ENCODE measurements around the gene KIF3C. TPM values are rescaled to one million over a fixed set of nuclear protein-coding genes. Genes with fewer than 3 reads are reported as not detected.
A peak's percentile ranks its signal among the peaks of the same experiment; 100 is the strongest.
"Not testable (repeated sequence)": the region's sequence is repeated elsewhere in the genome, so short reads cannot be mapped to it uniquely, and the experiment has no call there.

KIF3C gene
- 10.5 and 25.8 TPM in 2 replicates for total RNA-seq (2014; rRNA removed; shearing (Covaris generic))

DNA sequence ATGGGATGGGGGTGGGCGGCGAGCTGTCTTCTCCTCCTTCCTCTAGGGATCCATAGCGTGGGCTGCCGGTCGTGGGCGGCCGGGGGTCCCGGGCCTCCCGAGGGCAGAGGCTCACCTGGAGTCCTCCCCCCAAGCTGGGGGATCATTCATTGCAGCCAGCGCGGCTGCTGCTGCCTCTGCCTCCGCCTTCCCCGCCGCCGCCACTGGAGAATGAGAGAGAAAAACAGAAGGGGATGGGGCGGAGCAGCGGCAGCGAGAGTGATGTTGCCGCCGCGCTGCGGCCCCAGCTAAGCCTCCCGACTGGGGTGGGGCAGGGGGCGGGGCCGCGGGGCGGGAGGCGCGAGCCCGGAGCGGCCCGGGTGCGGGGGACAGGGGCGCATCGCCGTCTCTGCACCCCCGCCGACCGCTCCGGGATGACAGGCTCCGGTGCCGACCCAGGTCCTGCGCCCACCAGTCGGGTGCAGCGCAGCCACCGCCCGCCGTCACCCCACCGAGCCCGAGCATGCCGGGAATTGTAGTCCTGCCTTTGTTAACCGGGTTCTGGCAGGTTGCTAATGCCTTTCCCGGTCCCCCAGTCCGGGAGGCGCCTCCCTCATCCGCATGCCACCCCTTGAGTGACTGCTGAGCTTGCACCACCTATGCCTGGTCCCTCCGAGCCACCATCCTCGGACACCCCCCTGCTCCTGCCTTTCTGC lies at the start of gene KIF3C:
TSS of gene KIF3C (minus strand) at position 225 of the 695 bp plus-strand sequence. CDS start 580 bp downstream, outside the sequence.
- DNase-seq (ENCODE audit: low read depth), result peak; percentile 71

DNA sequence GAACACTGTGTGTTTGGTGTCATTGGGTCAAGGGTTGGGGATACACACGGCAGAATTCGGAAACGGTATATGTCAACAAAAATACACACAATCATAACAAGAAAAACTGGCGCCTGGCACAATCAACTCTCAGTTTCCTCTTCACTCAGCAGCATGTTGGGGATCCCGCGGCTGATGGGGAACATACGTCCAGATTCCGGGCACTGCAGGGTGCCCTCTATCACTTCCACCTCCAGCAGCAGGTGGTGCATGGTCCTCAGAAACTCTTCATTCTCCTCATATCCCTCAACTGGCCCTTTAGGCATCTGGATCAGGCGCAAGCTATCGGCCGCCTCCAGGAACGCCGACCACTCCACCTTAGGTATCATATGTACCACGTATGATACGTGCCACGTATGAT lies 45.8 kb upstream of the KIF3C start:
- DNase-seq (ENCODE audit: low read depth), result not testable (repeated sequence)

DNA sequence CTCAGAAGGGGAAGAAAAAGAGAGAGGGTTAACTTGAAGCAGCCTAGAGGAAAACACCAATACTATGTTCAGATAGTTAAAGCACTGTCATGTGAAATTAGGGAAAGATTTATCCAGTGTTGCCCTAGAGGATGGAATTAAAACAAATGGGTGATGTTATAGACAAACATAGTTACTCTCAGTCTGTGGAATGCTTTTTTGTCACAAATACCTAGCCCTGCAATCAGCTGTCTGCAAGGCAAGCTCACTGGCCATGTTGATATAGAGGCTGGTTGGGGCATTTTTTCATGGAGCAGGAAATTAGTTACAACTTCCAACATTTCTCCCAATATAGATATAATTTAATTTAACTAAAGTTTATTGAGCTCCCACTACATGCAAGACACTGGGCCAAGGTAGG lies 43.2 kb upstream of the KIF3C start:
- DNase-seq (ENCODE audit: low read depth), result no peak

DNA sequence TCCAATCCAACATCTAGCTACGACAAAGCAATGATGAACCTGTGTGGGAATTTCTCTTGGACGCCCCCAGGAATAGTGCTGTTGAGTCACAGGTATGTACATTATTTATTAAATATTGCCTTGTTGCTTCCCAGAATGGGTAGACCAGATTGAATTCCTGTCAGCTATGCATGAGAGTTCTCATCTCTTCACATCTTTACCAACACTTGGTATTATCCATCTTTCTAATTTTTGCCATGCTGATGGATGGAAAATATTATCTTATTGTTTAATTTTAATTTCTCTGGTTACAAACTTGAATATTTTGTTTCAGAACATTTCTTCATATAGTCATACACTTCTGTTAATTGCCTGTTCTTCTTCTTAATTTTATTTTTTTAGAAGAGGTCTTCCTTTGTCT lies 42.0 kb upstream of the KIF3C start:
- DNase-seq (ENCODE audit: low read depth), result no peak

DNA sequence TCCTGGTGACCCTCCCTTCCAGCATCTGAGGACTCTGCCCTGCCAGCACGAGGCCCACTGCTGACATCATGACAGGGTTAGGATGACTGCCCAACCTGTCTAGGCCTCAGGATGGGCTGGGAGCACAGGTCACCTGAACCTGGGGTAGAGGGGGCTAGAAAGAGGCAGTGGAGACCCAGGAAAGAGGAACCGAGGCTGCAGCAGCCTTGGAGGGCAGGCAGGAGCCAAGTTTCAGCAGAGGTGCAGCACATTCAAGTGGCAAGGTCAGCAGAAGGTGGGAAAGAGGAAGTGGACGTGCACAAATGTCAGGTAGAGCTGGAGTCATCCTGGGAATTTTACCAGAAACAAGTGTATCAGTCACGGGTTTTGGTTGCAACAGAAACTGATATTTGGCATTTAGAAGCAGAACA lies 37.9 kb upstream of the KIF3C start:
- DNase-seq (ENCODE audit: low read depth), result no peak

DNA sequence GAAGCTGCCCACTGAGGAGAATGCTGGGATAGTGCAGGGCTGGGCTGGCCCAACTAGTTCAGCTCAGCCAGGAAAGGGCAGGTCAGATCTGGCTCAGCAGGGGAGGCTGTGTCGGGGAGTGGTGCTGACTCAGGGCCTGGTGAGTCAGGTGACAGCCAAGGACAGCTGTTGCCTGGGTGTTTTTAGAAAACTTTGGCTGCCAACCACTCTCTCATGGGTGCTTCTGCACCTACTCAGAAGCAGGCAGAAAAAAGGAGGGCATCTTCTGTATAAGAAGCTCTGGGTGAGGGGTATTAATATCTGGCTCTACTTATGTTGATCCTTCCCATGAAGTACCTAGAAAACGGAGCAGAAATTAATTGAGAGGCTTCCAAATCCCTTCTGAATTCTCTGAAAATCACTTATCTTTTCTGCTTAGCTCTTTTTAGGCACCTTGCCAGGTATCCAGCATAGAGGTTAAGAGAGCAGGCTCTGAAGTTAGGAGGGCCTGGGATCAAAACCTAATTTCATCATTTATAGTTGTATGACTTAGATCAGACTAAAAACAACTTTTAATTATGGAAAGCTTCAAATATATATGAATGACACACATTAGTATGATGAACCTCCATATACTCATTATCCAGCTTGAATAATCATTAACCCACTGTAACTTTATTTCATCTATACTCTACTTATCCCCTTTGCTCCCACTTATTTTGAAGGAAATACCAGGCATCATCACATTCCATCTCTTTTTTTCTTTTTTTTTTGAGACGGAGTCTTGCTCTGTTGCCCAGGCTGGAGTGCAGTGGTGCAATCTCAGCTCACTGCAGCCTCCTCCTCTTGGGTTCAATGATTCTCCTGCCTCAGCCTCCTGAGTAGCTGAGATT lies 36.1 kb upstream of the KIF3C start:
- DNase-seq (ENCODE audit: low read depth), result peak; percentile 88

DNA sequence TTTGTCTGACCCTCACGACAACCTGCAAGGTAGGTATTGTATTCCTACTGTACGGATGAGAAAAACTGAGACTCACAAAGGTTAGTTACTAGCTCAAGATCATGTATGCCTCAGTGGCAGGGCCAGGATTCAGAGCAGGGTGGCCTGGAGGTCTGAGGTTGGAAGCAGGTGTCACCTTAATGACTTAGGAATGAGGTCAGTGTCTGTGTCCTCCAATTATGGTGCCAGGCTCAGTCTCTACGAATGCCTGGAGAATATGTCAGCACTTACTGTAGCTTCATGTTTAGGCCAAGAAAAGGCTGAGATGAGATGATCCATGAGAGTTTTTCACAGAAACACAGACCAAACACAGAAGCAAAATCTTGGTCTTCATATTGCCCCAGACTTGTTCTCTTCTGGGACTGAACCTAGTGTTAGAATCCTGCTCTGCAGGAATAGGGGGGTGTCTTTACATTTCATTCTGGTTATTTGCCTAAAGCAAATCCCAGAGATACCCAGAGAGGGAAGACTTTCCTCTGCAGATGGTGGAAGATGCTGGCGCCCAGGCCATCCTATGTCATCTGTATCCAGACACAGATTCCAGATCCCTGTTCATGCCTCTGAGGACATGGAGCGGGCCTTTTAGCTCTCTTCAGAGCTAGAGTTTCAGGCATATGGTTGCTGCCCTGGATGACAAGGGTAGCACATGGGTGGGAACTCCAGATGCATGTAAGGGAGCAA lies 35.3 kb upstream of the KIF3C start:
- DNase-seq (ENCODE audit: low read depth), result no peak

DNA sequence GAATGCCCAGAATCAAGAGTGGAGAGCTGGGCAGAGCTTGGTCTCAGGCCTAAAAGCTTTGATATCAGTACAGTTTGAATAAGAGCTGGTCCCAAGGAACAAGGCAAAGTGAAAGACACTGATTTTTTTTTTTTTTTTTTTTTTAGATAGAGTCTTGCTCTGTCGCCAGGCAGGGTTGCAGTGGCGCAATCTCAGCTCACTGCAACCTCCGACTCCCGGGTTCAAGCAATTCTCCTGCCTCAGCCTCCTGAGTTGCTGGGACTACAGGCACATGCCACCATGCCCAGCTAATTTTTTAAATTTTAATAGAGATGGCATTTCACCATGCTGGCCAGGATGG lies 34.4 kb upstream of the KIF3C start:
- not testable (repeated sequence) for DNase-seq (ENCODE audit: low read depth)

DNA sequence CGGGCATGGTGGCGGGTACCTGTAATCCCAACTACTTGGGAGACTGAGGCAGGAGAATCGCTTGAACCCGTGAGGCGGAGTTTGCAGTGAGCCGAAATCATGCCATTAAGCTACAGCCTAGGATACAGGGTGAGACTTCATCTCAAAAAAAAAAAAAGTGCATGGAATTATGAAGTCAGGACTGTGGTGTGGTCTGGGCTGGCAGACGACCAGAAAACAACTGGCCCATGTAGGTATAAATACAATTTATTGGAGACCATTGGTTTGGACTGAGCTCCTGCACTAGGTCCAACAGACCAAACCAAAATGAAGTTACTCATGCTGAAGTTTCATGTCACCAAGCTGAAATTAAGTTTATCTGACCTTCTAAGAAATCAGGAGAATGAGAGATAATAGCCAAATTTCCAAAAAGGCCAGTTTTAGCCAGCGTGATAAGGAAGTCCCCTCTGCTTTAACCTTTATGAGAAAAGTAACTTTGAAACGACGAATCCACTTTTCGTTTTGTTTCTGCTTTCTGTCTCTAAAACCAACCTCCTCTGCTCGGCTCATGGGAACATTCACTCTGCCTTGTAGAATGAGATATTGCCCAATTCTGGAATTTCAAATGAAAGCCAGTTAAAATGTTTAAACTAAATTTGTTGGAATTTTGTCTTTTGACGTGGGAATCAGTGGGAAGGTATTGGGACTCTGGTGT lies 33.9 kb upstream of the KIF3C start:
- no peak for DNase-seq (ENCODE audit: low read depth)

DNA sequence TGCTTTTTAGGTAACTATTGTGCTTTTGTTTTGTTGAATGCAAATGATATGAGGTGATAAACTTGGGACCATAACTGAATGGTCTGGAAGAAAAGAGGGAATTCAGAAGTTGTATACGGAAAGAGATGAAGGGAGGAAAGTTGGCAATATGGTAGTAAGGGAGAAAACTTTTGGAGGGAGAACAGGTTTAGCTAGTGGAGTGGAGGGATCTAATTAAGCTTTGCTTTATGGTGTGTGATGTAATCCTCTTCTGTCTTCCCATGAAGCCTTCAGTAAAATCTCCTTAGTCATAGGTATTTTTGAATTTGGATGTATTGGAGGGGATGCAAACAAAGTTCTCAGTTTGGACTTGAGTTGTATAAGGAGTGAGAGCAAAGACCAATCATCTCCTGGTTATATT lies 31.4 kb upstream of the KIF3C start:
- no peak for DNase-seq (ENCODE audit: low read depth)

DNA sequence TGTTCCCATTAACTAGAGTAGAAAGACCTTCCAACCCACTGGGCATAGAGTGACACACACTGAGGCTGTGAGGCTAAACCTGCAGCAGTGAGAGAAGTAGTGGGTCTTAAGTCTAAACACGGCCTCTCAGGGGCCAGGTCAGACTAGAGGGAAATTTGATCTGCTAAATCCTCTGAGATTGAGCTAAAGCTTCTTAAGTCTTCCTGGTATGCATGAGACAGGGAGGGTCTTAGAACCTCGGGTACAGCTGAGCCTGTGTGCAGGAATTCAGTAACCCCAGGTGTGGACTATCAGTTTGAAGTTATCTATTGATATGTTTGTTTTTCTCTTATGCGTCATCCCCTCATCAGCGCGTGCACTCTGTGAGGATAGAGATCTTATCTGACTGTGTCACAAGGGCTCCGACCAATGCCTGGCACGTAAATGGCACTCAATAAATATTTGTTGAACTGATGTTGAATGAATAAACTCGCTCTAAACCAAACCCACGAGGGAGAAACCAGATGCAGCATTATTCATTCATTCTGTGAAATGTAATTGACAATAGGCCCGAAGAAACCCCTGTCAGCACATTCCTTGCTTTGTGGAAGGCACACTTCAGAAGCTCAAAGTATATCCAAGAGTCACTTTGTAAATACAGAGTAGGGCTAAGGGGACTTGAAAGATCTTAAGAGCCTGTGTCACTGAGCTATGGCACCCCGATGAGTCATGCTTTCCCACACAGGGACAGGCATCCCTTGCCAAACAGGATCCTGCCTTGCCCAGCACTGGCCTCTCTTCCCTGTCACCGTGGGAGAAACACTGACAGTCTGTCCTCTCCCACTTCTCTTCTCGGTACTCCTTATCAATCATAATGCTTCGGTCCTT lies 29.9 kb upstream of the KIF3C start:
- peak; percentile 65 for DNase-seq (ENCODE audit: low read depth)

DNA sequence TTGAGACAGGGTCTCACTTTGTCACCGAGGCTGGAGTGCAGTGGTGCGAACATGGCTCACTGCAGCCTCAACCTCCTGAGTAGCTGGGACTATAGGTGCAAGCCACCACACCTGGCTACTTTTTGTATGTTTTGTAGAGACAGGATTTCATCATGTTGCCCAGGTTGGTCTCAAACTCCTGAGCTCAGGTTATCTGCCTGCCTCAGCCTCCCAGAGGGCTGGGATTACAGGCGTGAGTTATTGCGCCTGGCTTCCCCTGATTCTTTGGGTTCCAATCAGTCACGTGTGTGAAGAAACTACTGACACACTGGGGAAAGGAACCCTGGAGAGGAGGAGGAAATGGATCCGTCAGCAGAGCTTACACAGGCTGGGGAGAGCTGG lies 29.3 kb upstream of the KIF3C start:
- no peak for DNase-seq (ENCODE audit: low read depth)

DNA sequence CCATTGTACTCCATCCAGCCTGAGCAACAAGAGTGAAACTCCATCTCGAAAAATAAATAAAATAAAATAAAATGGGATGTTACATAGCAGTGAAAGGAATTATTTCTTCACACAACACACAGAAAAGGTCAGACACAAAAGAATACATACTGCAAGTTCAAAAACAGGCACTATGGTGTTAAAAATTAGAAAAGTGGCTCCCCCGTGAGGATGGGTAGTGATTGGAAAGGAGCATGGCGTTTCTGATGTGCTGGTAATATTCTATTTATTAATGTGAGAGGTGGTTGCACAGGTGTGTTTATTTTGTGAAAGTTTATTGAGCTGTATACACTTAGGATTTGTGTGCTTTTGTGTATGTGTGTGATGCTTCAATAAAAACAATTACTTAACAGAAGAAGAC lies 28.6 kb upstream of the KIF3C start:
- no peak for DNase-seq (ENCODE audit: low read depth)

DNA sequence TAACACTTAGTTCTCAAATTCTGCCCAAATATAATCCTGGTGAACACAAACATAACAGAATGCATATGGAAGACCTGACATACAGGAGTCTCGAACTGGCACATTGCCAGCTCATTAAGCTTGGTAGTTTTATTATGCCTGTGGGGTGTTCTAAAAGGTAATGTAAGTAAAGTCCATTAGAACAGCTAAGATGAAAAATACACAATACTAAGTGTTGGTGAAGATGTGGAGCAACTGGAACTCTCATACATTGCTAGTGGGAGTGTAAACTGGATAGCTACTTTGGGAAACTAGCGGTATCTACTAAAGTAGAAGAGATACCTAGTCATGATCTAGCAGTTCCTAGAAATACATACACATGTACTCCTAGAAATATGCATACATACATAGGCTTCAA lies 27.3 kb upstream of the KIF3C start:
- DNase-seq (ENCODE audit: low read depth), result no peak

DNA sequence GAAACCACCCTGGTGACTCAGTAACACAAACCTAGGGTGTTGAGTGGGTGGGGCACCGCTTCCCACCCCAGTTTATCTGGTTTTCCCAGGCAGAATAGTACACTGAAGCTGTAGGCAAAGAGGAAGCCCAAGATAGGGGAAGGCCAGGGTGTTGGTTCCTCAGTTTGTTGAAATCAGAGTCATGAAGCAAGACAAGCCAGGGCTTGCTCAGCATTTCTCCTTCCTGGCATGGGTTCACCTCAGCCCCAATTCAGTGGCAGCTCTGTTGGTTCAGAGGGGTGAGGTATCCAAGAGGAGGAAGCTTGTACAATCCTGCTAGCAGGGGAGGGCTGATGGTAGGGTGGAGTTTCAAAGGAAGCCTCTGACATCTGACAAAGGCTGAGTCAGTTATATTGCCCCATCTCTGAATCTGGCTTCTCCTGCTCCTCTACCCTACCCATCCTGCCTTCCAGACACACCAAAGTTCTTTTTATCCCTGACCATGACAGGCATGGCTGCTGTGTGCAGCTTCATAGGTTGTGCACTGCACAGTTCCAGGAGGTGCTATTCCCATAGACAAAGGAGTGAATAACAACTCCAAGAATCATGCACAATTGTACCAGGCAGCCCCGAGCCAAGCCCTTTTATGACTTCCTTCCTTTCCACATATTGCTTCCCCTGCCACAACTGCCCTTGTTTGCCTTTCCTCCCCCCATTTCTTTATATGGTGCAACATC lies 26.7 kb upstream of the KIF3C start:
- peak; percentile 40 for DNase-seq (ENCODE audit: low read depth)

DNA sequence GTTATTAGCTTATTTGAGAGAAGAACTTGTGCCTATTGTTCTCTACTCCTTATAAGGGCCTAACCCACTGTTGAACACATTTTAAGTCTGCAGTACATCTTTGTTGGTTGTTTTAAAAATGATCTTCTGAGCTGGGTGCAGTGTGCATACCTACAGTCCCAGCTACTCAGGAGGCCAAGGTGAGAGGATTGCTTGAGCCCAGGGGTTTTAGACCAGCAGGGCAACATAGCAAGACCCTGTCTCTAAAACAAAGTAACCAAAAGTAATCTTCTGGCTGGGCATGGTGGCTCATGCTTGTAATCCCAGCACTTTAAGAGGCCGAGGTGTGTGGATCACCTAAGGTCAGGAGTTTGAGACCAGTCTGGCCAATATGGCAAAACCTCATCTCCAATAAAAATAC lies 25.8 kb upstream of the KIF3C start:
- no peak for DNase-seq (ENCODE audit: low read depth)

DNA sequence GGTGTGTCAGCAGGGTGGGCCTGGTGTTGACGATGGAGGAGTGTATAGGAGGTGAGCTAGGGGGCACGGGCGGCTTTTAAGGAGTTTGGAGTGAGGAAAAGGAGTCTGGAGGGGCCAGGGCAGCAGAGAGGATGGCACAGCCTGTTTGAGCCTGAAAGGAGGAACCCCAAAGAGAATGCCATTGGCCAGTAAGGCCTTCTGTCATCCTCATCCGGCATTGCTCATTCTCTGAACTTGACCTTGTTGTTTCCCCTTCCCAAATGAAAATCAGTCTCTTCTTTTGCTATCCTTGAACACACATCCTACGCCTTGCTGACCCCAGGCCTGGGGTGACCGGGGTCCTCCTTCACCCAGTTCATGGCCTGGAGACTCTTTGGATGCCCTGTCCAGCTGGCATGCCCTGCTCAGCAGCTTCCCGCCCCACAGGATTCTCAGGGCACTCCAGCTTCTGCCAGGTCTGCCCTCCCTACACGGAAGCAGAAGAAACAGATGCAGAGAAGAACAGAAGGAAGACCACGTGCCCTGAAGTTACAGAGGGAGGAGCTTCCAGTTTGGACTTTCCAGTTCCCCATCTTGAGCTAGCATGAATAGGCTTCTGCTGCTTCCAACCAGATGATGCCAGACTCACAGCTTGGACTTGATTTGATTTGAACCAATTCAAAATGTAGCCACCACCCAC lies 20.5 kb upstream of the KIF3C start:
- no peak for DNase-seq (ENCODE audit: low read depth)

DNA sequence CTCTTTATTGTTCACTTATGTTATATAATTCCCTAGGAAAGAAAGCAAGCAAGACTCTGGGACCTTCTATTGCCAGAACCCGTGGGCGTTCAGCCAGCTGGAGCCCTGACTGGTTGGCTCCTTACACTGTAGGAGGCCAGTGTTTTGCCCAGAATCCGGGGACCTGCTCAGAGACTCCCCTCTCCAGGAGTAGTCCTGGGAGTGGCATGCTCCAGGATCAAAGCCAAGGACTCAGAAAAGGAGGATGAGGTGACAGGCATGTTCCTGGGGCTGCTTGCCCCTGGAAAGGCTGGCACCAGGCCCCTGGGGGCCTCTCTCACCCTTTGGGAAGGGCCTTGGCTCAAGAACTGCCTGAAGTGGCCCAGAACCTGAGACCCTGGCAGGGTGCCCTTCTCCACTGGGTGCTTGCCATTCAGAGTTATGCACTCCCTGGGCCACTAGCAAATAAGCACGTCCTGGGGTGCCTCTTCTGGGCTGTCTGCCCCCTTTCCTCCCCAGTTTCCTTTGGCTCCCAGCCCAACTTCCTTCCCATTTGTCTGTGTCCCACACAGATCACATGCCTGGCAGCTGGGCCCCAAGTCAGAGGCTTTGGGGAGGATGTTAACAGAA lies 19.6 kb upstream of the KIF3C start:
- peak; percentile 38 for DNase-seq (ENCODE audit: low read depth)

DNA sequence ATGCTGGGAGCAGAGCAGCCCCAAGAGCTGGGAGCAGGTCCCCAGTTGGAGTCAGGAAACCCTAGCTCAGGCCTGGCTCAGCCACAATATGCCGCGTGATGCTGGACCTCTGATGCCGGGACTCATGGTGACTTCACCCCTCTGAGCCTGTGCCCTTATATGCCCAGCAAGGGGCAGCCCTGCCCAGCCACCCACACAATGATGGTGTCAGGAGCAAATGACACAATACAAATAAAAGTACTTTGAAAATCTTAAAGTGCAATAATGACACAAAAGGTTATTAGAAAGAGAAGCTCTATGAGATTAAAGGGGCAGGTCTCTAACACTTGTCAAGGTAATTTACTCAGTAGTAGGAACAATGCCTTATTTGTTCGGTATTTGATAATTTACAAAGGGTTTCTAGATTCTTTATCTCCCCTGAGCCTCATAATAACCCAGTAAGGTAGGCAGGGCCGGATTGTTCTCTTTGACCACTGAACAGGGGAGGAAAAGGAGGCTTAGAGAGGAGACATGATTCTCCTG lies 18.3 kb upstream of the KIF3C start:
- no peak for DNase-seq (ENCODE audit: low read depth)

Measured in RPMI7951 (cell line).